GM19455 (cell line): ENCODE measurements around the gene SORCS2.

Source experiments
- ATAC-seq: cut with Tn5 transposase; IDR thresholded peaks from one replicate; pipeline ENCODE4 v1.9.1; 2021; ENCODE audit not compliant: unreplicated experiment

Gene SORCS2

GRCh38 chr4:7621252-7622035 is 429.1 kb downstream of the SORCS2 start:
- ATAC-seq: no peak

- no peak for ATAC-seq
These were observed 430.0 kb downstream of the SORCS2 start for GRCh38 chr4:7622371-7622770.

GRCh38 chr4:7623468-7623867 is 431.1 kb downstream of the SORCS2 start:
- ATAC-seq: no peak

- ATAC-seq: no peak
These were observed 432.1 kb downstream of the SORCS2 start for GRCh38 chr4:7624396-7624980.

GRCh38 chr4:7625071-7625470 is 432.7 kb downstream of the SORCS2 start:
- no peak for ATAC-seq

- ATAC-seq: no peak
These were observed 434.2 kb downstream of the SORCS2 start for GRCh38 chr4:7626531-7626930.

- ATAC-seq: no peak
These were observed 435.2 kb downstream of the SORCS2 start for GRCh38 chr4:7627251-7628250.

GRCh38 chr4:7628432-7628831 is 436.1 kb downstream of the SORCS2 start:
- no peak for ATAC-seq

- ATAC-seq: no peak
These were observed 437.3 kb downstream of the SORCS2 start for GRCh38 chr4:7629501-7630254.

GRCh38 chr4:7630568-7631287 is 438.4 kb downstream of the SORCS2 start:
- ATAC-seq: no peak

GRCh38 chr4:7631288-7632014 is 439.1 kb downstream of the SORCS2 start:
- no peak for ATAC-seq

GRCh38 chr4:7632341-7632740 is 440.0 kb downstream of the SORCS2 start:
- ATAC-seq: no peak

GRCh38 chr4:7632971-7633370 is 440.6 kb downstream of the SORCS2 start:
- no peak for ATAC-seq

- no peak for ATAC-seq
These were observed 442.4 kb downstream of the SORCS2 start for GRCh38 chr4:7634661-7635251.

GRCh38 chr4:7635445-7636239 is 443.3 kb downstream of the SORCS2 start:
- ATAC-seq: no peak

GRCh38 chr4:7636240-7636508 is 443.8 kb downstream of the SORCS2 start:
- ATAC-seq: no peak

- ATAC-seq: no peak
These were observed 444.8 kb downstream of the SORCS2 start for GRCh38 chr4:7637139-7637538.

GRCh38 chr4:7637971-7638370 is 445.6 kb downstream of the SORCS2 start:
- no peak for ATAC-seq

- no peak for ATAC-seq
These were observed 446.2 kb downstream of the SORCS2 start for GRCh38 chr4:7638489-7638888.
